Lower leg skin (tissue), 3 donors: Measurements from ENCODE around the gene SLC25A26.

Source experiments
- CTCF ChIP-seq, 3 donors: fragments of 450-650 bp; IDR thresholded peaks; one replicate each; pipeline ENCODE4 v1.5.1; 2016; ENCODE audit warnings: antibody characterized with exemption in 3 of 3, mild to moderate bottlenecking in 3 of 3, moderate library complexity in 2 of 3
- POLR2A ChIP-seq, 2 donors: fragments of 450-650 bp; IDR thresholded peaks; one replicate each; pipeline ENCODE4 v1.6.1; 2016 to 2017; ENCODE audit warnings: antibody characterized with exemption in 2 of 2, mild to moderate bottlenecking in 1 of 2, moderate library complexity in 1 of 2

GRCh38 chr3:66383023-66383422 lies 162.2 kb downstream of the SLC25A26 start:
- TF ChIP-seq CTCF (IDR thresholded peaks at IDR 0.05) (no peak), POLR2A (IDR thresholded peaks at IDR 0.05) (no peak)
